Activated gamma-delta T cell (primary cell): ENCODE measurements around the gene VSIG10L2.

Experiments used
- DNase-seq: peaks from one replicate; lab custom pipeline; 2025; lab: John Stamatoyannopoulos, UW

Gene VSIG10L2

DNA sequence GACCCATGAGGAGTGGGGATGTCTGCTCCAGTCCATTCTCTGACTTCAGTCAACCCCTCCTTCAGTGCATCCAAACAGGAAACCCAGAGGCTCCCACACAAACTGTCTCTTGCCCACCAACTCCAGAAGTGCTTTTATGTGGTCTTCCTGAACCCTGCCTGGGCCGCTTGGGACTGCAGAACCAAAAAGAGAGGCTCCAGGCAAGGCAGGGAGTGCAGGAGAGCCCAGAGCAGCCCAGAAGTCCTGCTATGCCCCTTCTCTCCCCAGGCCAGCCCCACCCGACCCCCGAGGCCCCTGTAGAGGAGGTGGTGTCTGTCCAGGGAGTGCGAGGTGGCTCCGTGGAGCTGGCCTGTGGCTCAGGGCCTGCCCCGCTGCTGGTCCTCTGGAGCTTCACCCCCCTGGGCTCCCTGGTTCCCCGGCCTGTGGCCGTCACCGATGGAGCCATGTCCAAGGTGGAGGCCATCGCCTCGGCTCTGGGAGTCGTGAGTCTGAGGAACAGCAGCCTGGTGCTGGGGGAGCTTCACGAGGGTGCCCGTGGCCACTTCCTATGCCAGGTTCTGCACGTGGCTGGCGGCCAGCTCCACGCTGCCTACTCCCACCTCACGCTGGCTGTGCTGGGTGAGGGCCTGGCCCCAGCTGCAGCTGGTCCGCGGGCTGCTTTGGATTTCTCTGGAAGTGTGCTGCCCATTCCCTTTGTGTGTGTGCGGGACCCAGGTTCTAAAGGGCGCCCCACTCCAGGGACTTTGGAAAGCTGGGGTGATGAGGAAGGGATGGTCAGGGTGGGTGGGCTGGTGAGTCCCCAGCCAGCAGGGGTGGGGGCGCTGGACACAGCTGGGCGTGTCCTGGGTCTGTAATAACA, 1.8 kb downstream of the VSIG10L2 start:
- no peak for DNase-seq

GRCh38 chr11:125948278-125949051, 2.6 kb downstream of the VSIG10L2 start:
- DNase-seq = no peak

GRCh38 chr11:125949271-125950177, 3.7 kb downstream of the VSIG10L2 start:
- no peak for DNase-seq

DNA sequence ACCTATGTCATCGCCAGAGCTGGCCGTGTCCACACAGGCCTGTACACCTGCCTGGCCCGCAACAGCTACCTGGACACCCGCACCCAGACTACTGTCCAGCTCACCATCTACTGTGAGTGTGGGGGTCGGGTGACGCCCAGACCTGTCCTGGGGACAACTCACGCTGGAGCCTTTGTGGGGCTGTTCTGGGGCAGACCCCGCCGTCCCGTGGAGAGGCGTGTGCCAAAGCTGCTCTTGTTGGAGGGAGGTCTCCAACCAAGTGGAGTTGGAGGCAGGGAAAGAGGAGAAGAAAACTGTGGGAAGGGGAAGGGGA, 4.3 kb downstream of the VSIG10L2 start:
- DNase-seq = no peak

GRCh38 chr11:125950696-125951651, 5.1 kb downstream of the VSIG10L2 start:
- DNase-seq = peak; percentile 11

DNA sequence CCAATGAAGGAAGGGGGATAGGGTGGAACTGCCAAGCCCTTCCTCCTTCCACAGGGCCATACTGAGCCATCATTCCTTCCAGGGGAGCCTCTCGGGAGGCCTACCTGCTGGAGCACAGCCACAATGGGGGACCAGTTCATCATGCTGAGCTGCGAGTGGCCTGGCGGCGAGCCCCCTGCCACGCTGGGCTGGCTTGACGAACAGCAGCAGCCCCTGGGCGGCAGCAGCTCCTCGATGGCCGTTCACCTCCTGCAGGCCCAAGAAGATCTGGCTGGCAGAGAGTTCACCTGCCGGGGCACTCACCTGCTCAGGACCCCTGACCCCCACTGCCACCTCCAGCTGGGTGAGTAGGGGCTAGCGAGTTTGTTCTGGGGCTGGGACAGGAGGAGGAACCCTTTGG, 5.9 kb downstream of the VSIG10L2 start:
- DNase-seq = no peak

- DNase-seq = no peak
Measured at GRCh38 chr11:125952559-125952958, 6.7 kb downstream of the VSIG10L2 start.

GRCh38 chr11:125952973-125953372, 7.1 kb downstream of the VSIG10L2 start:
- DNase-seq = no peak

- DNase-seq = no peak
Measured at GRCh38 chr11:125953401-125953935, 7.6 kb downstream of the VSIG10L2 start.

GRCh38 chr11:125954123-125954944, 8.5 kb downstream of the VSIG10L2 start:
- no peak for DNase-seq

GRCh38 chr11:125954945-125955640, 9.2 kb downstream of the VSIG10L2 start:
- DNase-seq = no peak

DNA sequence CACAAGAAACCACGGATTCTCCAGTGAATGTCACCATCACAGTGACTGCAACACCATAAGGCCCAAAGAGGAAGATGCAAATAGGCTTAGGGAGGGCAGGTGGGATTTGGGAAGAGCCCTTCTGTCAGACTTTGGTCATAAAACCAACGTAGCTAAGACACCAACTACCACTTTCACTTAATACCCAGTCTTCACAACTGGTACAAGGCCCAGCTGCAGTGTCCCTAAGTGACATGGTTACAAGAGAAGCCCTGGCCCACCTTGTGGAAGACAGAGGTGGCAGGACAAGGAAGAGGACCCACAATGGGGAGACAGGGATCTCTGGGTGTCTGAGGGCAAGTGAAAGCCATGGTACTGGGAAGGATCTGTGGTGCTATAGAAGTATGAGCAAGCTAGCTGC, 10.0 kb downstream of the VSIG10L2 start:
- no peak for DNase-seq

DNA sequence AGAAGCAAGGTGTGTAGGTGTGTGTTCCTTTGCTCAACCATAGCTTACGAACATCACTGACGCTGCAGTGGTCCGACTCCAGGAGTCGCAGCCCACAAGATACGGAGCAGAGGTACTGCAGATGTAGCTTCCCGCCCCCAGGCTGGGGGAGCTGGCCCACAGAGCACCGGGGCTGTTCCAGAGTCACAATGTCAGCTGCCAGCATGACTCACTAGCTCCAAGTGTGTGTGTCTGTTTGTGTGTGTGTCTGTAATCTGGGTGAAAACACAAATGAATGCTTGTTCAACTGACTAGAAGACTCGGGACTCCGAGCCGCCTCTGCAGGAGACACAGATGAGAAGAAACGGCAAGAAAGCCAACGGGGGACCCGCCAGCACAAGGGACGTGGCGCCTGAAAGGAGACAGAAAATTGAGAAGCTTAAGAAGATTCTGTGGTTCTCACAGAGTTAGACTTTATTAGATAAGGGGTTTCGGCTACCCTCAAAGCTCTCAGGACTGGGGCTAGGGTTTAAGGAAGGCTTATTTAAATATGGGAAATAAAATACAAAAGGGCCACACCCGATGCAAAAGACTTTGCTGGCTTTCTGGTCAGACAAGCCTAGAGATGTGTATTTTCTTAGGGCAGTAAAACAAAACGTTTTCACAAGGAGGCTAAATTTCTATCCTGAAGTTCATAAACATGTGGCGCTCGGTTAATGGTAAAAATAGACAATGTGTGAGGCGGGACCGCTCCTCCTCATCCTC, 10.7 kb downstream of the VSIG10L2 start:
- DNase-seq = no peak

GRCh38 chr11:125957618-125958332, 11.9 kb downstream of the VSIG10L2 start:
- no peak for DNase-seq

GRCh38 chr11:125958872-125959400, 13.1 kb downstream of the VSIG10L2 start:
- no peak for DNase-seq

- no peak for DNase-seq
Measured at GRCh38 chr11:125959511-125959910, 13.7 kb downstream of the VSIG10L2 start.

- DNase-seq = no peak
Measured at GRCh38 chr11:125959931-125960330, 14.1 kb downstream of the VSIG10L2 start.

GRCh38 chr11:125960771-125961170, 14.9 kb downstream of the VSIG10L2 start:
- no peak for DNase-seq
